CD1c-positive myeloid dendritic cell (primary cell): ENCODE results near the gene BCAM.
"Not testable (repeated sequence)": the region's sequence is repeated elsewhere in the genome, so short reads cannot be mapped to it uniquely, and the experiment has no call there.

ENCODE experiments used
- DNase-seq: peaks from one replicate; pipeline ENCODE4 v3.0.0-alpha.2; 2016; ENCODE audit errors: extremely low spot score

BCAM gene

GRCh38 chr19:44816301-44816700 is 7.4 kb downstream of the BCAM start:
- DNase-seq: no peak

- DNase-seq: no peak
These were observed 9.0 kb downstream of the BCAM start for GRCh38 chr19:44817725-44818465.

GRCh38 chr19:44818466-44819031 is 9.6 kb downstream of the BCAM start:
- no peak for DNase-seq

DNA sequence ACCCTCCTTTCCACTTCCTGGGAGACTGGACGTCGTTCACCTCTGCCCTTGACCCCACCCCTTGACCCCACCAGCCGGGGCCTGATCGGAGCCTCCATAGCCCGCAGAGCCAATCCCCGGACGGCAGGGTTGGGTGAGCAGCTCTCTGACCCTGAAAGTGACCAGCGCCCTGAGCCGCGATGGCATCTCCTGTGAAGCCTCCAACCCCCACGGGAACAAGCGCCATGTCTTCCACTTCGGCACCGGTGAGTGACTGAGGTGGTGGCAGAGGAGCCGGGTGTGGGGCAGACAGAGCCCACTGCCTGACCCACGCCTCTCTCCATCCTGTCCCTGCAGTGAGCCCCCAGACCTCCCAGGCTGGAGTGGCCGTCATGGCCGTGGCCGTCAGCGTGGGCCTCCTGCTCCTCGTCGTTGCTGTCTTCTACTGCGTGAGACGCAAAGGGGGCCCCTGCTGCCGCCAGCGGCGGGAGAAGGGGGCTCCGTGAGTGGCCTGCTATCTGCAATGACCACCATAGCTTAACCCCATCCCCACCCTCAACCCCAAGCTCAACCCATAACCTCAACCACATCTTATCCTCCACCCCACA is 10.4 kb downstream of the BCAM start:
- DNase-seq: no peak

DNA sequence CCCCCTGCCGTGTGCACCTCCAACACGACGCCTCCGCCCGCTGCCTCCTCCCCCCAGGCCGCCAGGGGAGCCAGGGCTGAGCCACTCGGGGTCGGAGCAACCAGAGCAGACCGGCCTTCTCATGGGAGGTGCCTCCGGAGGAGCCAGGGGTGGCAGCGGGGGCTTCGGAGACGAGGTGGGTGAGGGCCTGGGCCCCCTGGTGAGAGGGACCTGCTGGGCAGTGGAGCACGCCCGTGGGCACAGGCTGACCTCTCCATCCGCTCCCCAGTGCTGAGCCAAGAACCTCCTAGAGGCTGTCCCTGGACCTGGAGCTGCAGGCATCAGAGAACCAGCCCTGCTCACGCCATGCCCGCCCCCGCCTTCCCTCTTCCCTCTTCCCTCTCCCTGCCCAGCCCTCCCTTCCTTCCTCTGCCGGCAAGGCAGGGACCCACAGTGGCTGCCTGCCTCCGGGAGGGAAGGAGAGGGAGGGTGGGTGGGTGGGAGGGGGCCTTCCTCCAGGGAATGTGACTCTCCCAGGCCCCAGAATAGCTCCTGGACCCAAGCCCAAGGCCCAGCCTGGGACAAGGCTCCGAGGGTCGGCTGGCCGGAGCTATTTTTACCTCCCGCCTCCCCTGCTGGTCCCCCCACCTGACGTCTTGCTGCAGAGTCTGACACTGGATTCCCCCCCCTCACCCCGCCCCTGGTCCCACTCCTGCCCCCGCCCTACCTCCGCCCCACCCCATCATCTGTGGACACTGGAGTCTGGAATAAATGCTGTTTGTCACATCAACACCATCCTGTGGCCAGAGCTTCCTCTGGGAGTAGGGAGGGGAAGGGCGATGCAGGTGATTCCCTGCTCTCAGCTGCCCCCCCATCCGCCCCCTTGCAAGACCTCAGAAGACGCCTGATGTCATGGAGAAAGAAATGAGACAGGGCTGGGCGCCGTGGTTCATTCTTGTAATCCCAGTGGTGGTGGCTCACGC is 12.0 kb downstream of the BCAM start:
- peak; percentile 62 for DNase-seq

DNA sequence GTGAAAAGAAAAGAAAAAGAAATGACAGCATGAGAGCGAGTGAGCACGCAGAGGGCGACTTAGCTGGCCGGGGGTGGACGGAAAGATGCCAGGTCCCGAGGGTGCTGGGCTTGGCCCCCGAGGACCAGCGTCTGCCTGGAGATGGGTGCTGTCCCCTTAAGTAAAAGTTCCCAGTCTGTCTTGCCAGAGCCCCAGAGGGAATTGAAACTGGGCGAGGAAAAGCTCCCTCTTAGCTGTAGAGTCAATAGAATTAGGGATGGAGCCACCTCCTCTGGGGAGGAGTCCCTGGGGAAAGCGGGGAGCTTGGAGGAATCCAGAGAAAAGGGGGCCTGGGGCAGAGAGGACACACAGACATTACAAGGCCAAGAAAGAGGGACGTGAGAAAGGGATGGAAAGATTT is 13.3 kb downstream of the BCAM start:
- no peak for DNase-seq

- no peak for DNase-seq
These were observed 13.9 kb downstream of the BCAM start for GRCh38 chr19:44822670-44823372.

DNA sequence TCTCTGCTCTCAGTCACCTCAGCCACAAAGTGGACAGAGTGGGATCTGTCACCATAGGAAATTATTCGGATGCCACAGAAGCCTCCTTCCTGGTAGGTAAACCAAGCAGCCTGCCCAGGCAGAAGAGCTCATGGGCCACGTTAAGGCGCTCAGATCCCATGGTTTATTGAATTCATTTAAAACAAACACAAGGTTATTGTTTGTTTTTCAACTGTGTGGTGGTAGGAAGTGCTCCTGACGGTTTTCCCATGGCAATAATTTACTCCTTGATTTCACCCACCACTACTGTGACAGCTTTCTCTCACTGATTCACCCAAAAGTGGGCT is 14.4 kb downstream of the BCAM start:
- DNase-seq: no peak

- DNase-seq: no peak
These were observed 15.9 kb downstream of the BCAM start for GRCh38 chr19:44824761-44825160.

DNA sequence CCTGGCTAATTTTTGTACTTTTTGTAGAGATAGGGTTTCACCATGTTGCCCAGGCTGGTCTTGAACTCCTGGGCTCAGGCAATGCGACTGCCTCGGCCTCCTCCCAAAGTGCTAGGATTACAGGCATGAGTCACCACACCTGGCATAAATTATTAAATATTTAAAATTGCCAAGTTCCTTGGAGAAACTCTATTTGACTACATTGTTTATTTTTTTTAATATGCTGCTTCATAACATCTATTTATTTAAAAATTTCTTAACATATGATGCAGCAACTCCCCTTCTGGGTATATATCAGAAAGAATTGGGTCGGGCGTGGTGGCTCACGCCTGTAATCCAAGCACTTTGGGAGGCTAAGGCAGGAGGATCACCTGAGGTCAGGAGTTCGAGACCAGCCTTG is 24.0 kb downstream of the BCAM start:
- not testable (repeated sequence) for DNase-seq

DNA sequence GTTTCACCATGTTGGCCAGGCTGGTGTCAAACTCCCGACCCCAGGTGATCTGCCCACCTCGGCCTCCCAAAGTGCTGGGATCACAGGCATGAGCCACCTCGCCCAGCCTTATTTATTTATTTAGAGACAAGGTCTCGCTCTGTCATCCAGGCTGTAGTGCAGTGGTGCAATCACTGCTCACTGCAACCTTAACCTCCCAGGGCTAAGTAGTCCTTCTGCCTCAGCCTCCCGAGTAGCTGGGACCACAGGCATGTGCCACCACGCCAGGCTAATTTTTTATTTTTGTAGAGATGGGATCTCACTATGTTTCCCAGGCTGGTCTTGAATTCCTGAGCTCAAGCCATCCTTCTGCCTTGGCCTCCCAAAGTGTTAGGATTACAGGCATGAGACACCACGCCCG is 25.5 kb downstream of the BCAM start:
- DNase-seq: not testable (repeated sequence)

- no peak for DNase-seq
These were observed 30.4 kb downstream of the BCAM start for GRCh38 chr19:44839276-44839675.

DNA sequence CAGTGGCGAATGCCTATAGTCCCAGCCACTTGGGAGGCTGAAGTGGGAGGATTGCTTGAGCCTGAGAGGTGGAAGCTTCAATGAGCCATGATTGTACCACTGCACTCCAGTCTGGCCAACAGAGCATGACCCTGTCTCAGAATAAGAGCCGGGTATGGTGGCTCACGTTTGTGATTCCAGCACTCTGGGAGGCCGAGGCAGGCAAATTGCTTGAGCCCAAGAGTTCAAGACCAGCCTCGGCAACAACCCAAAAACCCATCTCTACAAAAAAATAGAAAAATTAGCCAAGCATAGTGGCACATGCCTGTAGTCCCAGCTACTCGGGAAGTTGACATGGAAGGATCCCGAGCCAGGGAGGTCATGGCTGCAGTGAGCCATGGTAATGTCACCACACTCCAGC is 31.9 kb downstream of the BCAM start:
- DNase-seq: no peak

DNA sequence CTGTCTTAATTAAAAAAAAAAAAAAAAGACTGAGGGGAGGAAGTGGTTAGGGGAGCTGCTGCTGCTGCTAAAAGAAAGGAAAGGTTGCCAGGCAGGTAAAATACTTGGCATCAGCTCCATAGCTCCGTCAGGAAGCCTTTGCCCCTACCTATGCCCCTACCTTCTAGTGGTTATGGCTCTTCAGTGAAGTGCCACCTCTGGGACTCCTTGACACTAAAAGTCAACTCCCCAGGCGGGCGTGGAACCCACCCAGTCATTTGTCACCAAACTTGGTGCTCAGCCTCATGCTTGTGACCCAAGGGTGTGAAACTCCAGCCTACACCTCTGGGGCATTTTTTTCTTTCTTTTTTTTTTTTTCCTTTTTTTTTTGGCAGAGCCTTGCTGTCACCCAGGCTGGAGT is 32.3 kb downstream of the BCAM start:
- no peak for DNase-seq

GRCh38 chr19:44845286-44845611 is 36.3 kb downstream of the BCAM start:
- DNase-seq: no peak

DNA sequence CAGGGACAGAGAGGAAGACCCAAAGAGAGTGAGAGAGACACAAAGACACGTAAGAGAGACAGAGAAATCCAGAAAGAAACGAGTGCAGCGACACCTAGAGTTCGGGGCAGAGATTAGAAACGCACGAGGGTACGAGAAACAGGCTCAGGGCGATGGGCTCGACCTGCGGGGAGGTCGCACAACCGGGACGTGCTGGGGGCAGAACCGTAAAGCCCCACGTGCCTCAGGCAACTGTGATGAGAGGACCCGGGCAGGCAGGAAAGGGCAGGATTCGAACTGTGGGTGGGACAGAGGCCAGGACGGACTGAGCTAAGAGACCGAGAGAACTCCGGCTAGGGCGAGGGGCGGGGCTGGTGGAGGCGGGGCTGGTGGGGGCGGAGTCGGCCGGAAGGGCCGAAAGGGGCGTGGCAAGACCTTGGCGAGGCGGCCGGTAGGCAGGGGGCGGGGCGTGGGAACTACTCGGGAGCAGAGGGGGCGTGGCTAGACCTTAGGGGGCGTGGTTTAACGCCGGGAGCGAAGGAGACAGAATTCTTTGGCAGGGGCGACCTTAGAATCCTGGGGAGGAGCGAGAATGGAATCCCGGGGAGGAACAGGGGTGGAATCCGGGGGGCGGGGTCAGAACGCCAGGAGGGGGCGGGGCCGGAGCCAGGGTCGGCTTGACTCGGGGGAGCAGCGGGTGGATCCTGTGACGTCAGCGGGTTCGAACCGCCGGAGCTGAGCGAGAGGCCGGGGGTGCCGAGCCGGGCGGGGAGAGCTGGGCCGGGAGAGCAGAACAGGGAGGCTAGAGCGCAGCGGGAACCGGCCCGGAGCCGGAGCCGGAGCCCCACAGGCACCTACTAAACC is 36.9 kb downstream of the BCAM start, which contains the start of gene NECTIN2:
Gene NECTIN2, plus strand, starts transcription at position 686 of the 843 bp plus-strand sequence. CDS start 229 bp downstream, outside the sequence.
- DNase-seq: peak; percentile 97

- no peak for DNase-seq
These were observed 37.7 kb downstream of the BCAM start for GRCh38 chr19:44846455-44847143.

DNA sequence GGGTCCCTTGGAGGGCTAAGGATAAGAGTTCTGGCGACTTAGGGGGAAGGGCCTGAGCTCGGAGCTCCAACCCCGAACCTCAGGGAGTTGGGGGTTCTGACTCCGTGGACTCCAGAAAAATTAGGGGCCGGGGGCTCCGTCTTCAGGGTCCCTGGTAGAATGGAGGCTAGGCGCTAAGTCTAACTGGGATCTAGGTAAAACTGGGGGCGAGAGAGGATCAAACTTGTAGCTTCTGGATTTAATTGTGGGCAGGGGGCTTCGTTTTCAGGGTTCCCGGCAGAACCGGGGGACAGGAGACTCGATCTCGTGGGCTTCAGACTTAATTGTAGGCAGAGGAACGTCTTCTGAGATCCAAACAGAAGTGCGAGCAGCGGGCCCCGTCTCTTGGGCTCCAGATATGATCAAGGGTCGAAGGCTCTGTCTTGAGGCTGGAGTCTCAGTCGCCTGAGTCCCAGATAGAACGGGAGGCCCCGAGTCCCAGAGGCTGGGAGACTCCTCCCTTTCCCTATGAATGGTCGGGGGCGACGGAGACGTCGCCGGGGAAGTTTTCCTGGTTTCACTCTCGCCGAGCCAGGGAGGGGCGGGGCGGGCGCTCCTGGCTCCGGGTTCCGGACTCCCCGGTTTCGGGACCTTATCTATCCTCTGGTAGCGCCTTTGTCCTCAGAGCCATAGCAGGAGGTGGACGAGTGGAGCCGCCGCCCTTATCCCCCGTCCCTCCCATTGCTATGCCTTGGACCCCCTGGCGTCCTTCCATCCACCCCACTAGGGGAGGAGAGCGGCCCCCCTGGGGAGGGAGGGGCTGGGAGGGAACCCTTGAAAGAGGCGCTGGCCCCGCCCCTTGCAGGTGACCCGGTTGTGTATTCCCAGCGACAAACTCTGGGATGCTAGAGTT is 38.5 kb downstream of the BCAM start:
- DNase-seq: peak; percentile 51
